NCI-H1694 (cell line): Measurements from ENCODE around the gene ANKUB1.
A peak's percentile ranks its signal among the peaks of the same experiment; 100 is the strongest.
"Not testable (repeated sequence)": the region's sequence is repeated elsewhere in the genome, so short reads cannot be mapped to it uniquely, and the experiment has no call there.

Source experiments
- DNase-seq: peaks from one replicate; lab custom pipeline; 2025; lab: John Stamatoyannopoulos, UW

Gene ANKUB1

GRCh38 chr3:149792452-149793270 lies at the start of gene ANKUB1:
Gene ANKUB1, minus strand, starts transcription at chr3:149792554. Its CDS starts 188 bp downstream, at chr3:149792366.
- DNase-seq = no peak

- DNase-seq = no peak
These were observed 47.5 kb upstream of the ANKUB1 start for GRCh38 chr3:149839896-149840295.

- not testable (repeated sequence) for DNase-seq
These were observed 47.1 kb upstream of the ANKUB1 start for GRCh38 chr3:149839469-149839868.

GRCh38 chr3:149838491-149838890 lies 46.1 kb upstream of the ANKUB1 start:
- DNase-seq = not testable (repeated sequence)

- DNase-seq = no peak
These were observed 40.9 kb upstream of the ANKUB1 start for GRCh38 chr3:149833241-149833640.

GRCh38 chr3:149832086-149832485 lies 39.7 kb upstream of the ANKUB1 start:
- no peak for DNase-seq

- no peak for DNase-seq
These were observed 39.0 kb upstream of the ANKUB1 start for GRCh38 chr3:149831321-149831720.

GRCh38 chr3:149830902-149831301 lies 38.5 kb upstream of the ANKUB1 start:
- DNase-seq = no peak

GRCh38 chr3:149829631-149830030 lies 37.3 kb upstream of the ANKUB1 start:
- DNase-seq = not testable (repeated sequence)

GRCh38 chr3:149828390-149828789 lies 36.0 kb upstream of the ANKUB1 start:
- DNase-seq = no peak

GRCh38 chr3:149826636-149827035 lies 34.3 kb upstream of the ANKUB1 start:
- no peak for DNase-seq

GRCh38 chr3:149820183-149820582 lies 27.8 kb upstream of the ANKUB1 start:
- DNase-seq = no peak

GRCh38 chr3:149819432-149819831 lies 27.1 kb upstream of the ANKUB1 start:
- no peak for DNase-seq

GRCh38 chr3:149816986-149817385 lies 24.6 kb upstream of the ANKUB1 start:
- no peak for DNase-seq

GRCh38 chr3:149816311-149816710 lies 24.0 kb upstream of the ANKUB1 start:
- no peak for DNase-seq

GRCh38 chr3:149815728-149816127 lies 23.4 kb upstream of the ANKUB1 start:
- no peak for DNase-seq

GRCh38 chr3:149815321-149815720 lies 23.0 kb upstream of the ANKUB1 start:
- no peak for DNase-seq

GRCh38 chr3:149813367-149814281 lies 21.3 kb upstream of the ANKUB1 start:
- no peak for DNase-seq

- DNase-seq = peak; percentile 93
These were observed 20.4 kb upstream of the ANKUB1 start, which contains the start of gene RNF13 for GRCh38 chr3:149812606-149813366. Gene RNF13, plus strand, starts transcription at chr3:149813215. Its CDS starts 32,812 bp downstream, at chr3:149846027.

- DNase-seq = no peak
These were observed 19.8 kb upstream of the ANKUB1 start for GRCh38 chr3:149812165-149812605.

- DNase-seq = no peak
These were observed 18.5 kb upstream of the ANKUB1 start for GRCh38 chr3:149810846-149811245.

GRCh38 chr3:149809699-149810098 lies 17.3 kb upstream of the ANKUB1 start:
- no peak for DNase-seq
